SK-N-SH treated with all-trans-retinoic acid at 6 μM for 48 hours (cell line): ENCODE data around the gene SPAG4.

Experiments used
- ATAC-seq: fragments of 200-7000 bp; cut with Tn5 transposase; 3 replicates; pipeline ENCODE4 v1.9.1; 2020; ENCODE audit warnings: mild to moderate bottlenecking, moderate library complexity
- BACH2 ChIP-seq: fragments of 250-450 bp; sonication (Bioruptor Pico); IDR thresholded peaks from 2 replicates; pipeline ENCODE4 v1.9.0; 2021; ENCODE audit warnings: mild to moderate bottlenecking, borderline replicate concordance
- CREB5 ChIP-seq: fragments of 250-450 bp; sonication (Bioruptor Pico); IDR thresholded peaks from 2 replicates; pipeline ENCODE4 v1.5.1; 2020; ENCODE audit warnings: low read depth, mild to moderate bottlenecking, moderate library complexity
- CSDC2 ChIP-seq: fragments of 250-450 bp; sonication (Bioruptor Pico); IDR thresholded peaks from 2 replicates; pipeline ENCODE4 v1.5.0; 2020; ENCODE audit warnings: mild to moderate bottlenecking, moderate library complexity
- CSRNP3 ChIP-seq: fragments of 250-450 bp; sonication (Bioruptor Pico); IDR thresholded peaks from 2 replicates; pipeline ENCODE4 v1.5.1; 2021; ENCODE audit warnings: mild to moderate bottlenecking, moderate library complexity
- ESRRG ChIP-seq: fragments of 250-450 bp; sonication (Bioruptor Pico); IDR thresholded peaks from 2 replicates; pipeline ENCODE4 v1.6.1; 2021; ENCODE audit warnings: mild to moderate bottlenecking
- GLIS3 ChIP-seq: fragments of 250-450 bp; sonication (Bioruptor Pico); IDR thresholded peaks from 2 replicates; pipeline ENCODE4 v1.5.0; 2020; ENCODE audit warnings: mild to moderate bottlenecking, moderate library complexity
- ISL1 ChIP-seq: fragments of 250-450 bp; sonication (Bioruptor Pico); IDR thresholded peaks from 2 replicates; pipeline ENCODE4 v2.1.2; 2022; ENCODE audit warnings: mild to moderate bottlenecking, moderate library complexity
- PPARA ChIP-seq: fragments of 250-450 bp; sonication (Bioruptor Pico); IDR thresholded peaks from 2 replicates; pipeline ENCODE4 v1.5.0; 2020; ENCODE audit warnings: mild to moderate bottlenecking, borderline replicate concordance
- RARB ChIP-seq: fragments of 250-450 bp; sonication (Bioruptor Pico); IDR thresholded peaks from 2 replicates; pipeline ENCODE4 v1.8.0; 2021; ENCODE audit warnings: mild to moderate bottlenecking, moderate library complexity
- SNAI2 ChIP-seq: fragments of 250-450 bp; sonication (Bioruptor Pico); IDR thresholded peaks from 2 replicates; pipeline ENCODE4 v1.5.0; 2020; ENCODE audit warnings: mild to moderate bottlenecking, moderate library complexity
- TCF4 ChIP-seq: fragments of 250-450 bp; sonication (Bioruptor Pico); IDR thresholded peaks from 2 replicates; pipeline ENCODE4 v1.8.0; 2021; ENCODE audit warnings: mild to moderate bottlenecking, moderate library complexity, borderline replicate concordance
- TSHZ2 ChIP-seq: fragments of 250-450 bp; sonication (Bioruptor Pico); IDR thresholded peaks from 2 replicates; pipeline ENCODE4 v1.5.0; 2020; ENCODE audit warnings: mild to moderate bottlenecking, moderate library complexity
- ZC3H10 ChIP-seq: fragments of 250-450 bp; sonication (Bioruptor Pico); IDR thresholded peaks from 2 replicates; pipeline ENCODE4 v1.5.1; 2021; ENCODE audit warnings: mild to moderate bottlenecking, moderate library complexity
- ZFP3 ChIP-seq: fragments of 250-450 bp; sonication (Bioruptor Pico); IDR thresholded peaks from 2 replicates; pipeline ENCODE4 v1.5.0; 2020; ENCODE audit warnings: mild to moderate bottlenecking, moderate library complexity
- ZFP30 ChIP-seq: fragments of 450-650 bp; formaldehyde crosslinking; IDR thresholded peaks from 2 replicates; pipeline ENCODE4 v1.5.0; 2022; ENCODE audit warnings: mild to moderate bottlenecking, moderate library complexity
- ZNF565 ChIP-seq: fragments of 450-650 bp; formaldehyde crosslinking; conservative IDR thresholded peaks from 2 replicates; pipeline ENCODE4 v1.5.0; 2020; ENCODE audit warnings: low read depth, mild to moderate bottlenecking, moderate library complexity
- ZNF70 ChIP-seq: fragments of 450-650 bp; formaldehyde crosslinking; IDR thresholded peaks from 2 replicates; pipeline ENCODE4 v1.5.0; 2020; ENCODE audit warnings: mild to moderate bottlenecking, moderate library complexity
- ZNF8 ChIP-seq: fragments of 450-650 bp; formaldehyde crosslinking; IDR thresholded peaks from 2 replicates; pipeline ENCODE4 v1.5.0; 2020; ENCODE audit warnings: mild to moderate bottlenecking, moderate library complexity
- TF ChIP-seq, protein P1 (sequence below): fragments of 250-450 bp; sonication (Bioruptor Pico); IDR thresholded peaks from 2 replicates; pipeline ENCODE4 v1.8.0; 2020; ENCODE audit warnings: mild to moderate bottlenecking, moderate library complexity, borderline replicate concordance
- TF ChIP-seq, protein P2 (sequence below): fragments of 250-450 bp; sonication (Bioruptor Pico); IDR thresholded peaks from 2 replicates; pipeline ENCODE4 v1.8.0; 2021; ENCODE audit warnings: low read depth, mild to moderate bottlenecking, moderate library complexity, borderline replicate concordance

Gene SPAG4

DNA sequence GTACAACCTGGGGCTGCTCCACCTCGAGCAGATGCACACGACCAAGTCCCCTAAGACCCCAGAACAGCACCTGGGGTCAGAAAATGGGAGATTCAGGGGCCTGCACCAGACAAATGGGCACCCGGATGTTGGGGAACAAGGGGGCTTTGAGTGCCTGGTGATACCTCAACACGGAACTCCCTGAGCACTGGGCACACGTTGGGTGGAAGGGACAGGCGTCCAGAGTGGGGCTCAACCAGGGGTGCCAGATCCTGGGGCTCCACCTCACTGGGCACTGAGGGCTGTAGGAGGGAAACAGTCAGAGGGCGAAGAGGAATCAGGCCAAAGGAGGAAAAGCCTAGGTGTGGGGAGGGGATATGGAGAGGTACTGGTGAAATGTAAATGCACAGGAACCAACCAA is 33.5 kb upstream of the SPAG4 start:
- no peak for TF ChIP-seq ZC3H10
- TF ChIP-seq GLIS3 (CRISPR knock-in tag), result no peak
- no peak for TF ChIP-seq BACH2 (CRISPR knock-in tag)
- no peak for TF ChIP-seq TCF4 (CRISPR knock-in tag)
- no peak for TF ChIP-seq CSDC2 (CRISPR knock-in tag)
- no peak for TF ChIP-seq CREB5 (CRISPR knock-in tag)
- no peak for TF ChIP-seq PPARA (CRISPR knock-in tag)
- TF ChIP-seq SNAI2 (CRISPR knock-in tag), result no peak
- no peak for TF ChIP-seq CSRNP3
- no peak for TF ChIP-seq ISL1 (CRISPR knock-in tag)
- TF ChIP-seq, protein P1, sequence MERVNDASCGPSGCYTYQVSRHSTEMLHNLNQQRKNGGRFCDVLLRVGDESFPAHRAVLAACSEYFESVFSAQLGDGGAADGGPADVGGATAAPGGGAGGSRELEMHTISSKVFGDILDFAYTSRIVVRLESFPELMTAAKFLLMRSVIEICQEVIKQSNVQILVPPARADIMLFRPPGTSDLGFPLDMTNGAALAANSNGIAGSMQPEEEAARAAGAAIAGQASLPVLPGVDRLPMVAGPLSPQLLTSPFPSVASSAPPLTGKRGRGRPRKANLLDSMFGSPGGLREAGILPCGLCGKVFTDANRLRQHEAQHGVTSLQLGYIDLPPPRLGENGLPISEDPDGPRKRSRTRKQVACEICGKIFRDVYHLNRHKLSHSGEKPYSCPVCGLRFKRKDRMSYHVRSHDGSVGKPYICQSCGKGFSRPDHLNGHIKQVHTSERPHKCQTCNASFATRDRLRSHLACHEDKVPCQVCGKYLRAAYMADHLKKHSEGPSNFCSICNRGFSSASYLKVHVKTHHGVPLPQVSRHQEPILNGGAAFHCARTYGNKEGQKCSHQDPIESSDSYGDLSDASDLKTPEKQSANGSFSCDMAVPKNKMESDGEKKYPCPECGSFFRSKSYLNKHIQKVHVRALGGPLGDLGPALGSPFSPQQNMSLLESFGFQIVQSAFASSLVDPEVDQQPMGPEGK (CRISPR knock-in tag), result no peak
- no peak for TF ChIP-seq TSHZ2
- no peak for TF ChIP-seq ZNF8
- TF ChIP-seq ZNF565 (CRISPR knock-in tag), result no peak
- no peak for ATAC-seq

GRCh38 chr20:35582741-35583404 is 32.8 kb upstream of the SPAG4 start:
- no peak for TF ChIP-seq CSRNP3
- TF ChIP-seq, protein P2, sequence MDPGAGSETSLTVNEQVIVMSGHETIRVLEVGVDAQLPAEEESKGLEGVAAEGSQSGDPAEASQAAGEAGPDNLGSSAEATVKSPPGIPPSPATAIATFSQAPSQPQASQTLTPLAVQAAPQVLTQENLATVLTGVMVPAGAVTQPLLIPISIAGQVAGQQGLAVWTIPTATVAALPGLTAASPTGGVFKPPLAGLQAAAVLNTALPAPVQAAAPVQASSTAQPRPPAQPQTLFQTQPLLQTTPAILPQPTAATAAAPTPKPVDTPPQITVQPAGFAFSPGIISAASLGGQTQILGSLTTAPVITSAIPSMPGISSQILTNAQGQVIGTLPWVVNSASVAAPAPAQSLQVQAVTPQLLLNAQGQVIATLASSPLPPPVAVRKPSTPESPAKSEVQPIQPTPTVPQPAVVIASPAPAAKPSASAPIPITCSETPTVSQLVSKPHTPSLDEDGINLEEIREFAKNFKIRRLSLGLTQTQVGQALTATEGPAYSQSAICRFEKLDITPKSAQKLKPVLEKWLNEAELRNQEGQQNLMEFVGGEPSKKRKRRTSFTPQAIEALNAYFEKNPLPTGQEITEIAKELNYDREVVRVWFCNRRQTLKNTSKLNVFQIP (CRISPR knock-in tag), result no peak
- TF ChIP-seq ISL1 (CRISPR knock-in tag), result no peak
- no peak for TF ChIP-seq ZFP3 (CRISPR knock-in tag)
- TF ChIP-seq ZFP30 (CRISPR knock-in tag), result no peak
- TF ChIP-seq ZNF70 (CRISPR knock-in tag), result no peak
- TF ChIP-seq RARB (CRISPR knock-in tag), result no peak
- no peak for TF ChIP-seq PPARA (CRISPR knock-in tag)
- no peak for TF ChIP-seq BACH2 (CRISPR knock-in tag)
- TF ChIP-seq SNAI2 (CRISPR knock-in tag), result no peak
- no peak for TF ChIP-seq ESRRG (CRISPR knock-in tag)
- no peak for TF ChIP-seq TCF4 (CRISPR knock-in tag)
- TF ChIP-seq, protein P1 (CRISPR knock-in tag), result no peak
- no peak for ATAC-seq
